Endothelial cell of umbilical vein (primary cell): ENCODE results near the gene CHRNA5. TPM values are rescaled to one million over a fixed set of nuclear protein-coding genes. Genes with fewer than 3 reads are reported as not detected.

Experiments
- BruUV-seq: library from RNA; stranded (reverse); fragments of 400-500 nt; replicated peaks from 2 replicates; lab custom pipeline; 2021; lab: Mats Ljungman, UMichigan
- CTCF ChIA-PET: fragments of 300-600, 350-600 bp; sonication (Branson Sonifier 250); formaldehyde crosslinking; loops from one replicate; lab custom pipeline; 2021; ENCODE audit warnings: antibody characterized with exemption, inconsistent platforms; lab: Charles Lee
- POLR2A ChIA-PET: fragments of 300-600, 350-600 bp; sonication (Branson Sonifier 250); formaldehyde crosslinking; loops from one replicate; lab custom pipeline; 2021; ENCODE audit warnings: antibody characterized with exemption, inconsistent platforms; lab: Charles Lee
- DNase-seq: peaks from one replicate; pipeline ENCODE4 v3.0.0-alpha.2; 2011; ENCODE audit warnings: low read depth, low spot score
- FAIRE-seq: peaks from 2 replicates; lab custom pipeline; 2011; peaks lifted over from hg19 to GRCh38; lab: Jason Lieb, UNC
- H2AFZ ChIP-seq: 2 replicates; pipeline ENCODE4 v1.6.0; 2012; ENCODE audit warnings: low read depth, low read length, control low read depth, inconsistent platforms
- H3K27ac ChIP-seq: 2 replicates; pipeline ENCODE4 v1.5.1; 2011; ENCODE audit warnings: low read depth, mild to moderate bottlenecking, control low read depth, low read length, moderate library complexity; ENCODE audit not compliant: insufficient read depth
- H3K27me3 ChIP-seq, 2 experiments: 2 replicates each; pipeline versions ENCODE4 v1.6.0 to v1.6.1; 2011; ENCODE audit warnings: low read length in 2 of 2, mixed read lengths in 1 of 2; ENCODE audit not compliant: control insufficient read depth in 2 of 2, insufficient read depth in 2 of 2
- H3K36me3 ChIP-seq, 2 experiments: 2 replicates in 1 of 2; 3 replicates in 1 of 2; pipeline ENCODE4 v1.5.1; 2011; ENCODE audit warnings: low read length in 2 of 2, mild to moderate bottlenecking in 1 of 2, moderate library complexity in 1 of 2; ENCODE audit not compliant: control insufficient read depth in 2 of 2, insufficient read depth in 2 of 2; ENCODE audit errors: extremely low read depth in 1 of 2
- H3K4me1 ChIP-seq: 3 replicates; pipeline ENCODE4 v1.5.1; 2011; ENCODE audit warnings: mild to moderate bottlenecking, low read length; ENCODE audit not compliant: control insufficient read depth, insufficient read depth; ENCODE audit errors: extremely low read depth
- H3K4me2 ChIP-seq: 2 replicates; pipeline ENCODE4 v1.6.1; 2011; ENCODE audit warnings: low read length, control low read depth, mixed read lengths; ENCODE audit not compliant: insufficient read depth
- H3K4me3 ChIP-seq, 3 experiments: fragments of 200-600 bp in 1 of 3; sonication (generic), shearing (Covaris generic) in 1 of 3; replicated peaks in 1 of 3; 2 replicates each; pipeline ENCODE4 v1.5.1; 2011 to 2016; ENCODE audit warnings: control low read depth in 3 of 3, low read length in 3 of 3, mild to moderate bottlenecking in 2 of 3, inconsistent platforms in 1 of 3, low read depth in 1 of 3, moderate library complexity in 1 of 3; ENCODE audit not compliant: insufficient read depth in 1 of 3
- H3K79me2 ChIP-seq: 2 replicates; pipeline ENCODE4 v1.6.0; 2012; ENCODE audit warnings: low read length, inconsistent platforms; ENCODE audit not compliant: control insufficient read depth, insufficient read depth
- H3K9ac ChIP-seq: replicated peaks from 2 replicates; pipeline ENCODE3; 2011; ENCODE audit warnings: low read length, control low read depth; ENCODE audit not compliant: insufficient read depth; ENCODE audit errors: extremely low read depth
- H3K9me1 ChIP-seq: replicated peaks from 3 replicates; pipeline ENCODE4 v1.6.0; 2011; ENCODE audit warnings: mild to moderate bottlenecking, low read length; ENCODE audit not compliant: control insufficient read depth, insufficient read depth; ENCODE audit errors: extremely low read depth
- H3K9me3 ChIP-seq: replicated peaks from 2 replicates; pipeline ENCODE4 v1.5.1; 2012; ENCODE audit warnings: low read length, inconsistent platforms; ENCODE audit not compliant: control insufficient read depth, insufficient read depth
- H4K20me1 ChIP-seq: replicated peaks from 2 replicates; pipeline ENCODE3; 2011; ENCODE audit warnings: mild to moderate bottlenecking, low read length; ENCODE audit not compliant: control insufficient read depth, insufficient read depth; ENCODE audit errors: extremely low read depth
- CTCF ChIP-seq, 2 donors: IDR thresholded peaks; 1 replicate in 1 of 2; 2 replicates in 1 of 2; pipeline ENCODE4 v1.5.1; 2011; ENCODE audit warnings: low read length in 2 of 2, mild to moderate bottlenecking in 2 of 2, moderate library complexity in 2 of 2, control low read depth in 1 of 2, inconsistent platforms in 1 of 2, low read depth in 1 of 2; ENCODE audit not compliant: insufficient read depth in 1 of 2; ENCODE audit errors: extremely low read depth in 1 of 2
- EZH2 ChIP-seq: IDR thresholded peaks from 2 replicates; pipeline ENCODE4 v1.6.1; 2012; ENCODE audit warnings: borderline replicate concordance, low read depth, mild to moderate bottlenecking, moderate library complexity, low read length, inconsistent platforms; ENCODE audit not compliant: severe bottlenecking
- FOS ChIP-seq: IDR thresholded peaks from 2 replicates; pipeline ENCODE4 v1.6.1; 2011; ENCODE audit warnings: mild to moderate bottlenecking, low read length, moderate library complexity, borderline replicate concordance; ENCODE audit not compliant: insufficient read depth
- GATA2 ChIP-seq: IDR thresholded peaks from 2 replicates; pipeline ENCODE4 v1.7.0; 2011; ENCODE audit warnings: low read depth, mild to moderate bottlenecking, moderate library complexity, mixed read lengths, low read length; ENCODE audit not compliant: insufficient read length, insufficient read depth
- JUN ChIP-seq: IDR thresholded peaks from 2 replicates; pipeline ENCODE4 v1.6.1; 2011; ENCODE audit warnings: borderline replicate concordance, low read depth; ENCODE audit not compliant: insufficient read length, insufficient read depth
- MAX ChIP-seq: IDR thresholded peaks from 2 replicates; pipeline ENCODE4 v1.6.1; 2011; ENCODE audit not compliant: insufficient read depth, insufficient read length
- MYC ChIP-seq: IDR thresholded peaks from one replicate; pipeline ENCODE4 v1.6.1; 2011; ENCODE audit warnings: mild to moderate bottlenecking, low read depth, low read length
- POLR2A ChIP-seq: IDR thresholded peaks from 2 replicates; pipeline ENCODE4 v1.6.1; 2012; ENCODE audit warnings: low read depth, mild to moderate bottlenecking, control low read depth, low read length
- POLR2AphosphoS5 ChIP-seq: IDR thresholded peaks from 2 replicates; pipeline ENCODE4 v1.6.1; 2012; ENCODE audit warnings: low read depth, mild to moderate bottlenecking, control low read depth, low read length, moderate library complexity; ENCODE audit not compliant: insufficient read depth
- dilution Hi-C: fragments of 300-500 bp; cut with MboI; formaldehyde crosslinking; loops from one replicate; pipeline ENCODE4 v1.15.0; 2019; ENCODE audit warnings: low sequenced_read_pairs; ENCODE audit not compliant: extremely low pct_ligation_motif_present
- intact Hi-C: fragments of 100-400 bp; cut with micrococcal nuclease; formaldehyde crosslinking; loops from one replicate; pipeline ENCODE4 v1.10.0; 2022
- polyA plus RNA-seq, 4 experiments: library from polyadenylated mRNA; depleted of rRNA in 3 of 4; stranded (reverse) in 3 of 4; unstranded in 1 of 4; fragments of >200 nt; gene quantifications; 2 replicates each; pipeline versions ENCODE4 v1.2.1 to v1.2.3, GENCODE V29; 2011 to 2012; ENCODE audit warnings: missing spikeins in 1 of 4
- total RNA-seq: library from RNA; stranded (reverse); gene quantifications from 2 replicates; pipeline ENCODE4 v1.2.3, GENCODE V29; 2021

Gene CHRNA5
- total and polyA plus RNA-seq, 2 donors (not counting 3 experiments of a cell fraction or from before 2014, with no cell fraction given), result 6.4 to 12.7 TPM

GRCh38 chr15:78550815-78551214 is 14.5 kb upstream of the CHRNA5 start:
- H3K9me1 ChIP-seq, result no peaks in the 10 kb centered on the region
- FAIRE-seq (no peak), DNase-seq (no peak)
- H3K4me2 ChIP-seq, result no peak overlapping the region
- no peak overlapping the region for H3K4me3 ChIP-seq
- ChIA-PET CTCF (no interaction called here), POLR2A (no interaction called here)
- no peak overlapping the region for H3K27ac ChIP-seq
- peaks cover 16 to 19% of the 10 kb centered on the region in 2 experiments for H3K36me3 ChIP-seq
- H3K9ac ChIP-seq, result no peak overlapping the region
- no peak overlapping the region for H2AFZ ChIP-seq
- dilution Hi-C loops (no loop called here), intact Hi-C loops (no loop called here)
- H4K20me1 ChIP-seq, result no peaks in the 10 kb centered on the region
- no TSS peak for BruUV-seq
- no peaks in the 10 kb centered on the region for H3K27me3 ChIP-seq
- H3K4me1 ChIP-seq, result no peaks in the 10 kb centered on the region
- TF ChIP-seq CTCF (IDR thresholded peaks at IDR 0.05; ENCODE audit: extremely low read depth in 1 of 2, insufficient read depth in 1 of 2, low read depth in 1 of 2, low read length in 2 of 2) (no peak), MYC (no peak), MAX (no peak), EZH2 (no peak), POLR2AphosphoS5 (no peak), FOS (no peak), GATA2 (no peak), JUN (no peak), POLR2A (no peak)
- no peaks in the 10 kb centered on the region for H3K79me2 ChIP-seq
- no peaks in the 10 kb centered on the region for H3K9me3 ChIP-seq
